Stimulated activated CD8-positive, alpha-beta memory T cell treated with anti-CD3 and anti-CD28 coated beads, Interleukin-2, amount 100 ng/mL, for 48 hours (primary cell): ENCODE results near the gene RABL3.
A peak's percentile ranks its signal among the peaks of the same experiment; 100 is the strongest.
"Not testable (repeated sequence)": the region's sequence is repeated elsewhere in the genome, so short reads cannot be mapped to it uniquely, and the experiment has no call there.

Experiments
- DNase-seq, 2 donors: peaks; one replicate each; pipeline ENCODE4 v3.0.0-alpha.2; 2020; ENCODE audit warnings: low read depth in 2 of 2

RABL3 gene

GRCh38 chr3:120742198-120742848 is at the start of gene RABL3, which contains the start of gene GTF2E1:
Gene RABL3, minus strand, starts transcription at chr3:120742516. Its CDS starts 9 bp downstream, at chr3:120742507.
Gene GTF2E1, plus strand, starts transcription at chr3:120742744. Its CDS starts 7,809 bp downstream, at chr3:120750553.
- peak; percentile 81 to 90 for DNase-seq

- no peak for DNase-seq
Observed at GRCh38 chr3:120791913-120792312, 49.6 kb upstream of the RABL3 start.

GRCh38 chr3:120791010-120791409 is 48.7 kb upstream of the RABL3 start:
- DNase-seq, result no peak

- not testable (repeated sequence) for DNase-seq
Observed at GRCh38 chr3:120785832-120786231, 43.5 kb upstream of the RABL3 start.

GRCh38 chr3:120780977-120781376 is 38.7 kb upstream of the RABL3 start:
- no peak for DNase-seq

- no peak for DNase-seq
Observed at GRCh38 chr3:120778776-120779175, 36.5 kb upstream of the RABL3 start.

- no peak for DNase-seq
Observed at GRCh38 chr3:120775411-120775810, 33.1 kb upstream of the RABL3 start.

GRCh38 chr3:120773932-120774331 is 31.6 kb upstream of the RABL3 start:
- DNase-seq, result no peak

GRCh38 chr3:120772081-120772480 is 29.8 kb upstream of the RABL3 start:
- no peak for DNase-seq

- no peak for DNase-seq
Observed at GRCh38 chr3:120770891-120771290, 28.6 kb upstream of the RABL3 start.

- DNase-seq, result no peak
Observed at GRCh38 chr3:120769436-120769835, 27.1 kb upstream of the RABL3 start.

- DNase-seq, result no peak
Observed at GRCh38 chr3:120767106-120767505, 24.8 kb upstream of the RABL3 start.

- no peak for DNase-seq
Observed at GRCh38 chr3:120766576-120766975, 24.3 kb upstream of the RABL3 start.

GRCh38 chr3:120765830-120766493 is 23.6 kb upstream of the RABL3 start:
- no peak for DNase-seq

- DNase-seq, result no peak
Observed at GRCh38 chr3:120764206-120764605, 21.9 kb upstream of the RABL3 start.

GRCh38 chr3:120763601-120764000 is 21.3 kb upstream of the RABL3 start:
- no peak for DNase-seq

GRCh38 chr3:120762615-120763014 is 20.3 kb upstream of the RABL3 start:
- no peak for DNase-seq

- not testable (repeated sequence) for DNase-seq
Observed at GRCh38 chr3:120758551-120758950, 16.2 kb upstream of the RABL3 start.

- DNase-seq, result no peak
Observed at GRCh38 chr3:120756061-120756460, 13.7 kb upstream of the RABL3 start.

- DNase-seq, result no peak
Observed at GRCh38 chr3:120753810-120754209, 11.5 kb upstream of the RABL3 start.

- no peak for DNase-seq
Observed at GRCh38 chr3:120752865-120753264, 10.5 kb upstream of the RABL3 start.

- DNase-seq, result no peak
Observed at GRCh38 chr3:120752230-120752629, 9.9 kb upstream of the RABL3 start.

- no peak for DNase-seq
Observed at GRCh38 chr3:120749843-120750242, 7.5 kb upstream of the RABL3 start.
